DOHH2 (cell line): ENCODE data around the gene TAP2.

Experiments used
- H3F3A ChIP-seq: fragments of 200-600 bp; sonication (generic), shearing (Covaris generic); 2 replicates; pipeline ENCODE4 v1.6.0; 2016; ENCODE audit warnings: antibody characterized with exemption, mild to moderate bottlenecking; ENCODE audit not compliant: control insufficient read depth, insufficient read depth
- H3K27ac ChIP-seq: fragments of 200-600 bp; sonication (generic); 2 replicates; pipeline ENCODE4 v1.5.1; 2014; ENCODE audit warnings: low read depth, mild to moderate bottlenecking, low read length, moderate library complexity
- H3K27me3 ChIP-seq: fragments of 200-600 bp; sonication (generic); 2 replicates; pipeline ENCODE4 v1.6.1; 2014; ENCODE audit warnings: mild to moderate bottlenecking, low read length, mixed read lengths; ENCODE audit not compliant: control insufficient read depth
- H3K36me3 ChIP-seq: fragments of 200-600 bp; sonication (generic); 2 replicates; pipeline ENCODE4 v1.6.1; 2014; ENCODE audit warnings: mild to moderate bottlenecking, low read length, moderate library complexity, mixed read lengths; ENCODE audit not compliant: control insufficient read depth
- H3K4me1 ChIP-seq: fragments of 200-600 bp; sonication (generic); 2 replicates; pipeline ENCODE4 v1.6.1; 2014; ENCODE audit warnings: mild to moderate bottlenecking, low read length, mixed read lengths; ENCODE audit not compliant: control insufficient read depth
- H3K4me2 ChIP-seq: fragments of 200-600 bp; sonication (generic); 2 replicates; pipeline ENCODE4 v1.6.0; 2014; ENCODE audit warnings: mild to moderate bottlenecking, low read length, moderate library complexity
- H3K4me3 ChIP-seq: fragments of 200-600 bp; sonication (generic); 2 replicates; pipeline ENCODE4 v1.5.1; 2014; ENCODE audit warnings: mild to moderate bottlenecking, low read length, mixed read lengths
- H3K79me2 ChIP-seq: fragments of 200-600 bp; sonication (generic); 2 replicates; pipeline ENCODE4 v1.6.1; 2014; ENCODE audit warnings: mild to moderate bottlenecking, low read length, mixed read lengths; ENCODE audit not compliant: control insufficient read depth
- H3K9me2 ChIP-seq: fragments of 200-600 bp; sonication (generic); replicated peaks from 2 replicates; pipeline ENCODE4 v1.6.1; 2014; ENCODE audit warnings: mild to moderate bottlenecking, low read length, mixed read lengths; ENCODE audit not compliant: control insufficient read depth
- H3K9me3 ChIP-seq: fragments of 200-600 bp; sonication (generic); 2 replicates; pipeline ENCODE4 v1.6.1; 2014; ENCODE audit warnings: antibody characterized with exemption, low read length, mixed read lengths; ENCODE audit not compliant: control insufficient read depth, insufficient read depth
- H4K20me1 ChIP-seq: fragments of 200-600 bp; sonication (generic); 2 replicates; pipeline ENCODE4 v1.6.0; 2014; ENCODE audit warnings: low read depth, mild to moderate bottlenecking, antibody characterized with exemption, low read length, moderate library complexity; ENCODE audit not compliant: control insufficient read depth, insufficient read depth
- CTCF ChIP-seq: fragments of 200-600 bp; sonication (generic); IDR thresholded peaks from one replicate; pipeline ENCODE4 v1.5.1; 2014; ENCODE audit warnings: antibody characterized with exemption, mild to moderate bottlenecking, low read depth, low read length; ENCODE audit not compliant: poor library complexity, severe bottlenecking
- EZH2phosphoT487 ChIP-seq: fragments of 200-600 bp; sonication (generic); IDR thresholded peaks from 2 replicates; pipeline ENCODE4 v1.6.1; 2017; ENCODE audit warnings: borderline replicate concordance, mild to moderate bottlenecking, antibody characterized with exemption, low read length, moderate library complexity, mixed read lengths

The TAP2 gene

GRCh38 chr6:32794510-32794909 lies 44.0 kb downstream of the TAP2 start:
- peaks cover 5% of the 10 kb centered on the region; the same call in 1 of the 2 replicates for H3K9me3 ChIP-seq
- H3K36me3 ChIP-seq = no peaks in the 10 kb centered on the region
- peaks cover 45% of the 10 kb centered on the region for H3K4me1 ChIP-seq
- 0 out of 2 replicates have a peak, but pooled peaks cover 6% of the 10 kb centered on the region for H3K27me3 ChIP-seq
- H3K9me2 ChIP-seq = no peaks in the 10 kb centered on the region
- no peaks in the 10 kb centered on the region for H3F3A ChIP-seq
- H3K27ac ChIP-seq = no peak overlapping the region
- H4K20me1 ChIP-seq = no peaks in the 10 kb centered on the region
- no peak for TF ChIP-seq EZH2phosphoT487
- no peak for TF ChIP-seq CTCF
- H3K4me3 ChIP-seq = peak overlapping the region; percentile 1; the same call in 1 of the 2 replicates
- H3K4me2 ChIP-seq = peak overlapping the region; percentile 36; the same call in 1 of the 2 replicates
- H3K79me2 ChIP-seq = no peaks in the 10 kb centered on the region

GRCh38 chr6:32792901-32793435 lies 45.6 kb downstream of the TAP2 start:
- Histone ChIP-seq H3K27ac (no peak overlapping the region), H3K27me3 (0 out of 2 replicates have a peak, but pooled peaks cover 6% of the 10 kb centered on the region), H4K20me1 (no peaks in the 10 kb centered on the region), H3K9me2 (no peaks in the 10 kb centered on the region), H3F3A (no peaks in the 10 kb centered on the region), H3K79me2 (no peaks in the 10 kb centered on the region), H3K4me1 (peaks cover 30% of the 10 kb centered on the region), H3K9me3 (no peaks in the 10 kb centered on the region), H3K4me3 (no peak overlapping the region), H3K36me3 (no peaks in the 10 kb centered on the region), H3K4me2 (no peak overlapping the region)
- no peak for TF ChIP-seq CTCF
- TF ChIP-seq EZH2phosphoT487 = no peak

GRCh38 chr6:32790306-32790705 lies 48.2 kb downstream of the TAP2 start:
- H3K79me2 ChIP-seq = no peaks in the 10 kb centered on the region
- H3K4me3 ChIP-seq = no peak overlapping the region
- peaks cover 24% of the 10 kb centered on the region for H3K4me1 ChIP-seq
- H3K4me2 ChIP-seq = no peak overlapping the region
- H3F3A ChIP-seq = no peaks in the 10 kb centered on the region
- no peak for TF ChIP-seq CTCF
- no peak for TF ChIP-seq EZH2phosphoT487
- no peaks in the 10 kb centered on the region for H3K36me3 ChIP-seq
- no peak overlapping the region for H3K27ac ChIP-seq
- H3K9me3 ChIP-seq = no peaks in the 10 kb centered on the region
- no peaks in the 10 kb centered on the region for H4K20me1 ChIP-seq
- no peaks in the 10 kb centered on the region for H3K9me2 ChIP-seq
- H3K27me3 ChIP-seq = 0 out of 2 replicates have a peak, but pooled peaks cover 6% of the 10 kb centered on the region
